Osteocyte (in vitro differentiated cells): Measurements from ENCODE around the gene SLC48A1. TPM values are rescaled to one million over a fixed set of nuclear protein-coding genes. Genes with fewer than 3 reads are reported as not detected.

Experiments
- DNase-seq: peaks from one replicate; pipeline ENCODE4 v3.0.0; 2021; ENCODE audit warnings: mixed read lengths; ENCODE audit not compliant: unreplicated experiment; ENCODE audit errors: extremely low spot score
- H3K27ac Mint-ChIP-seq: one replicate; pipeline ENCODE4 v1.8.0; 2021; ENCODE audit warnings: mild to moderate bottlenecking, mixed read lengths; ENCODE audit not compliant: unreplicated experiment
- H3K27me3 Mint-ChIP-seq: one replicate; pipeline ENCODE4 v1.8.0; 2021; ENCODE audit warnings: mixed read lengths; ENCODE audit not compliant: unreplicated experiment
- H3K36me3 Mint-ChIP-seq: one replicate; pipeline ENCODE4 v1.8.0; 2021; ENCODE audit warnings: mixed read lengths; ENCODE audit not compliant: unreplicated experiment
- H3K4me1 Mint-ChIP-seq: one replicate; pipeline ENCODE4 v1.8.0; 2021; ENCODE audit warnings: mixed read lengths; ENCODE audit not compliant: unreplicated experiment
- H3K4me3 Mint-ChIP-seq: one replicate; pipeline ENCODE4 v1.8.0; 2021; ENCODE audit warnings: mild to moderate bottlenecking, moderate library complexity, mixed read lengths; ENCODE audit not compliant: unreplicated experiment
- H3K9me3 Mint-ChIP-seq: one replicate; pipeline ENCODE4 v1.8.0; 2021; ENCODE audit warnings: mixed read lengths; ENCODE audit not compliant: unreplicated experiment
- CTCF ChIP-seq: fragments of 200-600 bp; sonication (generic); IDR thresholded peaks from 2 replicates; pipeline ENCODE4 v1.5.0; 2021; ENCODE audit warnings: antibody characterized with exemption, mild to moderate bottlenecking, moderate library complexity
- total RNA-seq: library from RNA; stranded (reverse); gene quantifications from 2 replicates; pipeline ENCODE4 v1.2.1, GENCODE V29; 2021

Gene SLC48A1
- total RNA-seq, 1 donor from 2014 or later = 21.2 TPM

GRCh38 chr12:47747126-47747525, 25.9 kb upstream of the SLC48A1 start:
- no peaks in the 10 kb centered on the region for H3K9me3 Mint-ChIP-seq
- no peak for TF ChIP-seq CTCF
- H3K27me3 Mint-ChIP-seq = peaks cover 21% of the 10 kb centered on the region
- H3K27ac Mint-ChIP-seq = no peak overlapping the region
- no peaks in the 10 kb centered on the region for H3K36me3 Mint-ChIP-seq
- H3K4me3 Mint-ChIP-seq = no peak overlapping the region
- H3K4me1 Mint-ChIP-seq = peaks cover 4% of the 10 kb centered on the region
- no peak for DNase-seq

- no peak for TF ChIP-seq CTCF
- Mint-ChIP-seq H3K4me3 (no peak overlapping the region), H3K4me1 (peaks cover 7% of the 10 kb centered on the region), H3K27ac (no peak overlapping the region), H3K27me3 (peaks cover 21% of the 10 kb centered on the region), H3K36me3 (no peaks in the 10 kb centered on the region), H3K9me3 (no peaks in the 10 kb centered on the region)
- no peak for DNase-seq
Observed at GRCh38 chr12:47747596-47748506, 25.2 kb upstream of the SLC48A1 start.

GRCh38 chr12:47748507-47748828, 24.6 kb upstream of the SLC48A1 start:
- peaks cover 16% of the 10 kb centered on the region for H3K27me3 Mint-ChIP-seq
- H3K27ac Mint-ChIP-seq = no peak overlapping the region
- H3K4me1 Mint-ChIP-seq = peaks cover 13% of the 10 kb centered on the region
- H3K9me3 Mint-ChIP-seq = no peaks in the 10 kb centered on the region
- DNase-seq = no peak
- H3K36me3 Mint-ChIP-seq = no peaks in the 10 kb centered on the region
- no peak overlapping the region for H3K4me3 Mint-ChIP-seq
- TF ChIP-seq CTCF = no peak

- no peak for DNase-seq
- H3K36me3 Mint-ChIP-seq = no peaks in the 10 kb centered on the region
Observed at GRCh38 chr12:47748899-47749298, 24.1 kb upstream of the SLC48A1 start.

More at GRCh38 chr12:47748899-47749298, 24.1 kb upstream of the SLC48A1 start:
- no peak for TF ChIP-seq CTCF
- Mint-ChIP-seq H3K27ac (no peak overlapping the region), H3K9me3 (no peaks in the 10 kb centered on the region), H3K4me1 (peaks cover 18% of the 10 kb centered on the region), H3K4me3 (no peak overlapping the region), H3K27me3 (peaks cover 11% of the 10 kb centered on the region)
